ENCODE results near the gene CACNA1D.

Gene CACNA1D

DNA sequence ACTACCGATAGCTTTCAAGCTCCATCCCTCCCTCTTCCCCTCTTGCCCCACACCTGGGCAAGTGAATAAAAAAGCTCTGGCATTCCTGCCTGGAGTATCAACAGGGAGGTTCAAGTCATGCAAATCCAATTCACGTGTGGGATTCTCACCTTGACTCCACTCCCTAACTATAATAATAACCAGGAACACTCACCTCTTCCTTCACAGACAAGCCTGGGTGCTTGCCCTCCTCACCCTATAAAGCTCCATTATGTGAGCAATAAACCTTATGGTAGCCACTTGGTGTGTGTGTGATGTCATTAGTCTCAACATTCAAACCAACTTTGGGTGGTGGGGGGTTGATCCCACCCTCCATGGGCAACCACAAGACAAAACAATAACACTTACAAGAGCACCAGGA, 335.2 kb downstream of the CACNA1D start:
- no peak for DNase-seq

DNA sequence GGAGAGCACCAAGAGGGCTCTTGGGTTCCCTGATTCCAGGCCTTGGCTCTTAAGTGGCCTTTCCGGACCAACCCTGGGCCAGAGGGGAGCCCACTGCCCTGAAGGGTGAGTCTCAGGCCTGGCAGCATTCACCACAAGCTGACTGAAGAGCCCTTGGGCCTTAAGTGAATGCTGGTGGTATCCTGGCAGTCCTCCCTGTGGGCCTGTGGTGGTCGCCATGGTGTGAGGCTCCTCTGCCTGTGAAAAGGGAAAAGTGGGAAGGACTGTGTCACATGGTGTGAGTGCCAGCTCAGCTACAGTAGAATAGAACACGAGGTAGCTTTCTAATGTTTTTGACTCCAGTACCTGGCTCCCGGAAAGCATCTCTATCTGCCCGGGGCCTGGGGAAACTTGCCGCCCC, 336.5 kb downstream of the CACNA1D start:
- DNase-seq = no peak

DNA sequence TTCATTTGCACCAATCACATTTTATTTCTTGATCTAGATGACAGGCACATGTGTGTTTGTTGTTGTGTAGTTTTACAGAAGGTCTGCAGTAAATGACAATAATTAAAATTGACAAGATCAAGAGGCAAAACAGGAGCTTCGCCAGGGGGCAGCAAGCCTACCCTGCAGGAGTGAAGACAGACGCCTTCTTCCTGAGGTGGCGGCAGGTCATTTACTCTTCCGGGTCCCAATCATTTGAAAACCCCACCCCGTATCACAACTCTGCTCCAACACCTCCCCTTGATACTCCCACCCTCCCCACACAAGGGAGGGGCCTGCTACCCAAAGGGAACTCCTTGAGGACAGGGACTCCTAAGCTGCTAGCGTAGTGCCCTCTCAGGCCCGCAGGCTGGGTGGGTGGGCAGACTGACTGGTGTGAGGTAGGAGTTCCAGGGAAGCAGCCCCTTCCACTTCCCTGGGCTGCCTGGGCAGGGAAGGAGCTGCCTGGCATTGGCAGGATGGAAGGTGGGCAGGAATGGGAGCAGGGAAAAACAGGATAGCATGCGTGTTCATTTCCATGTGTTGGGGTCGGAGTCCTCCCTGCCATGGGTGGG, 338.7 kb downstream of the CACNA1D start:
- DNase-seq = no peak

DNA sequence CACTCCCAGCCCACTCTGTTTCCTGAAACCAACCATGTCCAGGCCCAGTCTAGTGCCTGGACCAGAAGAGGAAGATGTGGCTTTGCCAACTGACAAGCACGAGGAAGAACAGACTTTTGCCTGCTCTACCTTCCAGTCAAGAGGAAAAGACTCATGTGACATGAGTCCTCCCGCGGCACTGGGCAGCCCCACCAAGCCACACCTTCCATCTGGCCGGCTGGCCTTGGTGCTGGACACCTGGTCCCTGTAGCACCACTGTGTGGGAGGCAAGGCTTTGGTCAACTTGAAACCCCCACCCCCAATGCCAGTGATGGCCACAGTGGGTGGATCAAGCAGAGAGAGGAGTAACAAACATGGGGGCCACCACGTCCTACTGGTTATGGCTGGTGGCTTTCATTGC, 339.3 kb downstream of the CACNA1D start:
- no peak for DNase-seq

DNA sequence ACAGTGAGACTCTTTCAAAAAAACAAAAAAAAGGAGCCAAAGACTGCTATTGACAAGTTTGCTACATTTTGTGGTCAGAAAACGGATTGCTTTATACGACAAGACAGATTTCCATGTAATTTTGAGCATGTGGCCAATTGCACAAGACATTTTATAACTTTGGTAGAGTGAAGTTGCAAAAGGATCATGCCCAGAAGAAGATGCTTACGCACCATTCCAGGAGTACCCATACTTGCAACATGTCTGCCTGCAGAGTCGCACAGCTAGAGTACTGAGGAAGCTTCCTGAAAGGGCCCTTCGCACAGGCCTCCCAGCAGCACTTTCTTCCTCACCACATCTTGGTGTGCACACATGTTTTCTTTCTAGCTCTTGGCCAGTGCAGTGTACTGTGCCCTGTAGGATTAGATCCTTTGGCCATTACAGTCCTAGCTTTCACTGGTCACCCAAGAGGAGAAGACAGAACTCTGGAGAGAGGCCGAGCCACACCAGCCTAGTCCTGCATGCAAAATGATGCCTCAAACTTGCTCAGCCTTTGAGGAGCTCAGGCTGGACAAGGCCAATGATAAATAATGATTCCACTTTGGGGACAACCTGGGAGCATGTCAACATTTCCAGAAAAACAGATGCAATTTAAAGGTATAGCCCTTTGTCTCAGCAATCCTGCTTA, 340.2 kb downstream of the CACNA1D start:
- no peak for DNase-seq

DNA sequence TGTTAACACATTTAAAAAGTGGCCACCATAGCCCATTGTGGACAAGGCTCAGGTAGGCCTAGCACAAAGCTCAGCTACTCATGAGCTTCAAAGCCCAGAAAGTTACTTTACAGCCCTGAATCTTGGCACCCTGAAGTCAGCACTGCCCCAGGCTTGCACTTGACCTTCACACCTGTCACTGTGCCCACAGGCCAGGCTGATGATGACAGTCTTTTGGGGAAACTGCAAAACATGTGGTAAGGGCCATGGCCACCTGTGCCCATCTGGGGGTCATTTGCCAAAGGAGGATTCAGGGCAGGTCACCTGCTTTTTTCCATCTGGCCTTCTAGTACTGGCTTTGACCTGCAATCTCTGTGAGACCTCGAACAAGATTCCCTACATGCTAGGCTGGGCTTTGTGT, 340.8 kb downstream of the CACNA1D start:
- DNase-seq = no peak

DNA sequence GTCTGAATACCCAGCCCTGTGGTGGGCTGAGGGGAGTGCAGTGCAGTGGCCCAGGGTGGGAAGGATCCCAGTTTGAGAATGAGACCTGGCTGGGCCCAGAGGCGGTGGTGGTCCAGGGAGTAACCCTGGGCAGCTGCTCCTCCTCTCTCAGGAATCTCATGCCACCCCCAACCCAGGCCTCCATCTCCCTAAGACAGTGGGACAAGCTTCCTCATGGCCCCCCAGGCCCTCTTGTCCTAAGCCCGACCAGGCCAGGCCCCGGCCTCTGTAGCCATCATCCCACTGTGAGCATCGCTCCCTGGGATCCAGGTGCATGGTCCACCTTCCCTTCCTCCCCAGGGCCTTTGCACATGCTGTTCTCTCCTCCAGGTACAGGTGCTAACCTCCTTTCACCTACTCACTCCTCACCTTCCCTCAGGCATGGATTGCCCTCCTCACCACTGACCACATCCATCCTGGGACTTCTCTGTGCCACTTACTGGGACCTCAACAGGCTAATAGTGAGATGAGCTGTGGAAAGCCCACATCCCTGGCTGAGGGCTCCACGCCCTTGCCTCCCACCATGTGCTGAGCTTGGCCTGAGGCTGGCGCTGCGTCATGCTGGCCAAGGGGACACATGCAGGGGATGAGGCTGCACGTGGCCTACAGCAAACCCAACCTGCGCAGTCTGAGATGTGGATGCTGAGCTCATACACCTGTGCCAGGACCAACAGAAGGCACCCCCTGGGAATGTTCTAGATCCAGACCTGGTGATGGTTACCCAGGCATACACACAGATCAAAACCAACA, 341.9 kb downstream of the CACNA1D start:
- no peak for DNase-seq

DNA sequence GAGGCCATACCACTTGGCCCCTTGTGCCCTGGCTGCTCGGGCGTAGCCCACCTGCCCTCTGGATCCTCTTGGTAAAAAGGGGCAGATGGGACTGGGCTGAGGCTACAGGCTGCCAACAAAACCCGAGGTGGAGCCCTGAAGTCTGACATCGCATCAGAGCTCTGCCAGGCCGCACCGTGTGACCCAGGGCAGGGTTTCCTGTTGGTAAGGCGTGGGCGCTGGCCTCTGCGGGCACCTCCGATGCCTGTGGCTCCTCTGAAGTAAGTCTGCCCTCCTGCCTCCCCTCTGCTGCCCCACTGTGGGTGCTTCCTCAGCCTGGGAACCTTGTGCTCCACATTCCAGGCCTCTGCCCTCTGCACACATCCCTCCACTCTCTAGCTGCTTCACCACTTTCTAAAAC, 342.9 kb downstream of the CACNA1D start:
- no peak for DNase-seq

DNA sequence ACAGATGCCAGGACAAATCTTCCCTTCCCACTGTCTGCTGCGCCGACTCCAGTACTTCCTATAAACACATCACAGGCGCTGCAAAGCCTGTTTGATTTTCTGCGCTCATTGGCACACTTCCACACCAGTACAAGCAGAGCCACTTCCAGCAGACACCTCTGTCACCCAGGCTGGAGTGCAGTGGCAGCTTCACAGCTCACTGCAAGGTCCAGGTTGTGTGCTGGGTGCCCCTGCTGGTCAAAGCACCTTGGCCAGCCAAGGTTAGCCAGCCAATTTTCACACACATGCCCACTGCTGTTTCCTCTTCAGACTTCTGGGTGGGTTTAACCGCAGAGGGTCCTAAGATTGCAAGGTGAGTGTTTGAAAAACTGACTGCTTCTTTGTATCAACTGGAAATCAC, 346.9 kb downstream of the CACNA1D start:
- no peak for DNase-seq

DNA sequence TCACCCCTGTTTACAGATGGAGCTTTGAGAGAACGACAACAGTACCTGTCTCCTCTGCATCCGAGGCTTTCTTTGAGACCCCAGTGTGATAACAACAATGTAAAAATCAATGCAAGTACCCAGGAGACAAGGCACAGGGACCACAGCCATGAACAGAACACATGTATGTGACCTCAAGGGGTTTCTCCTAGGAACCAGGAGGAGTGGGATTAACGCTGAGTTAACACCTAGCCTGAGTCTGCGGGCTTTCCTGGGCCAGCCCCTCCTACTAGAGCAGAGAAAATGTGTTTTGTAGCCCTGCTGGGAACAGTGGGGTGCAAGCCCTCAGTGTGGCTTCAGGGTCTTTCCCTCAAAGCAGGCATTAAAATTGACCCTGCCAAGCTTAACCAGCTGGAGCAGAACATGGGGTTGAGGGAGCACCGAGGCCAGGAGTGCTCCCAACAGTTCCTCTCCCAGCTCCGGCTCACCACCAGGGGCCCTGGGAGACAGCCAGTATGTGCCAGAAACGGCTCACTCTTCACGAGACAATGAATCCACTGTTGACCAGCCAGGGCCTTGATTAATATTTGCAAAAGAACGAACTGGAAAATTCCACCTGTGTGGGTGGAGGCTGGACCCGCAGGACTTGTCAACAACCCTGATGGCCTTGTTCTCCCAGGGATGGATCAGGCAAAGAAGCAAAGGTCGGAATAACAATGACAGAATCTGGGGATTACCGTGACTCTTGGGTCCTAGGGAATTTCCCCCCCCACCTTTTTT, 348.2 kb downstream of the CACNA1D start:
- DNase-seq = no peak

DNA sequence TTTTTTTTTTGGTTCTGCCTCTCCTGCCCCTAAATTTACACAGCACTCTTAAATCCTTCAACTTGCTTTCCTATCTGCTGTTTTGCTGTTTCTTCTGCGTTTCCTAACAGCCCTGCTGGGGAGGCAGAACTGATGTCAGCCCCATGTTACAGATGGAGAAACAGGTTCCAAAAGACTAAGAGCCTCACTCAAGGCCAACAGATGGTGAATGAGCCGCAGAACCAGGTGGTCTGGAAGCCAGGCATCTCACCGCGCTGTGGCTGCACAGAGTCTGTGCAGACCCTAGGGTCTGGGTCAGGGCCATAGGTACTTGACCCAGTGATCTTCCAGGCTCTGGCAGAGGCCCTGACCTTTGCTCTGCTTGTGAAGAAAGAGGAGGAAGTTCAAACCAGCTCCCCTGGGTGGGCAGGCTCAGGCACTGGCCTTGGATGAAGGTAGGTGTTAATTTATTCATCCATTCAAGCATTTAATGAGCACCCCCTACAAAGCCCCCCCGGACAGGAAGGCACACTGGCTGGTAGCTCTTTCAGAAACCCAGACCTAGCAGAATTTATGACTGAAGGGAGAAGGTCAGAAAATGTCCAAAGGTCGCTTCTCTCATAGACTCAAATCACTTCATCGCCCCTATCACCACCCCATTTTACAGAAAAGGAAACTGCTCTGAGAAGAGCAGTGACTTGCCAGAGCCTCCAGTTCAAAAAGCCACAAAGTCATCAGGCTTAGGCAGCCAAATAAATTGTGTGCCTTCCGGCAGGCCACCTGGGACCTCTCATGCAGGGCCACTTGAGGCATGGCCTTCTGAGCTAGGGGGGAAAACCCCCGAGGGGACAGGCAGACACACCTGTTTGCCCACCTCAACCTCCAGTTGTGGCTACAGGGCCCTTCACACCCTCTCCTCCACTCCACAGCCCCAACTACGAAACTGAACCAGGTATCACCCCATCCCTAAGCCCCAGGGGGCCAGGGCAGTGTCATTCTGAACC, 349.1 kb downstream of the CACNA1D start:
- DNase-seq = no peak

DNA sequence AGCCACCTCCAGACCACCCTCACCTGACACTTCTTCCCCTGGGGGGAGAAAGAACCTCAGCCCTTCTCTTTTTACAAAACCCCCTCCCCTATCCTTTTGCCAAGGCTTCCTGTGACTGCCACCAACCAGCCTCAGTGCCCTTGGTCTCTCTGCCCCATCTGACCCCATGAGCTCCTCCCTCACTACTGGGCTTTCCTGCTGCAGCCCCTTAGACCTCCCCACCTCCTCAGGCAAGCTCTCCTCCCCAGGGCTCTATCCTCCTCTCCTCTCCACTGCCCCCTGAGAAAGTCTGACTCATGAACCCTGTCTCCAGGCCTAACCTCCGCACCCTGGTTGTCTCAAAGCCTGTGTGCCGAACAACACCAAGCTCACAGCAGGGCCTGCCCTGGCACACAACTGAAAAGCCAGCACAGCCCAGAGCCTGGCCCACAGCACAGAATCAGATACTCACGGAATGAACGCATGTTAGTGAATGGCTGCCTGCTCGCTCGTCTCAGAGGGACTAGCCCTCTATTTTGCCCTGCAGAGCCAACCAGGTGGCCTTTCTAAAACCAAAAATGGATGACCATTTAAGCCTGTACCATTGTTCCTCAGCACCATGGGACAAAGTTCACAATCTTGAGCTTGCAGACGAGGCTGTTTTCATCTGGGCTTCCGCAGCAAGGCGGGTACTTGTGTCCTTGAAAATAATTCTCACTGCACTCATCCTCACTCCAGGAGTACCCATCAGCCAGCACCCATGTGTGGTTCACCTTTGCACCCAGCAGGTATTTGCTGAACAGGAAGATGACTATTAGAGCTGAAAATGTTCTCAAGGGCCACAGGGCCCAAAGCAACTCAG, 350.1 kb downstream of the CACNA1D start:
- DNase-seq = no peak

DNA sequence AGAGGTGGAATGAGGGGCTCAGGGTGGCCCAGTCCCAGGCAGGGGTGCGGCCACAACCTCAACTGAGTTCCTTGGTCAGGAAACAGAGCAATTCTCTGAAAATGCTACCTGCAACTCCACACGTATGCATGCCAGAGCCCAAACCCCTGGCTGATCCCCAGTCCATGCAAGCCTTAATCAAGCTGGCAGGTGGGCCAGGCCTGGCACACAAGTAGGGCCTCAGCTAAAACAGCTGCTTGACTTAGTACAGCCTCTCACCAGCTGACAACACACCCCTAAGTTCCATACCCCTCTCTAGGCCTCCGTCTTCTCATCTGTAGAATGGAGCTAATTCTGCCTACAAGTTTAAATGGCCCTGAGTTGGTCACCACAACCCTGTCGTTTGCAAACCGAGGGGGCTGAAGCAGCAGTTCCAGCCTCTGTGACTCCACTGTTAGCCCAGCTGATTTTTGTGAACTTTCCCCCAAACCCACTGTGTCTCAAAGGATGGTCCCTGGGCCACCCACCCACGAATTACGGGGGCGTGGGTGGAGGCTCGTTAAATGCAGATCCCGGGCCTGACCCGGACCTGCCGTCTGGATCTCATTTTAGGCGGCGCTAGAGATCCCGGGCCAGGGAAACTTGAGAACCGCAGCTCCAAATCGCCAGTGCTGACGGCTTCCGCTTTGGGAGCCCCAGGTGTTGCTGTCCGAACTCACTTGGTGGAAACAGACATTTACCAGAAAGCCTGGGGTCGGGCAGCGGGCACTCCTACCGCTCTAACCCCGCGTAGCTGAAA, 350.9 kb downstream of the CACNA1D start:
- DNase-seq = peak; percentile 24

DNA sequence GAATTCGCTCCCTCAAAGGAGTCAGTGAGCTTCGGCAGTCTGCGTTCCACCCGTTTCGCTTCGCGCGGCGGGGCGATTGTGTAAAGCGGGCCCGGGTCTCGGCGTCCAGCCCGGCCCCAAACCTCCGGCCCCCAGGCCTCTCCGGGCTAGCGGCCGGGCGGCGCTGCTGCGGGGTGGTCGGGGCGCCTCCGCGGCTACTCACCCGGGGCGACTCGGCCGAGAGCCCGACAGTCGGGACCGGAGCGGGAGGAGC, 351.4 kb downstream of the CACNA1D start:
- DNase-seq = no peak

DNA sequence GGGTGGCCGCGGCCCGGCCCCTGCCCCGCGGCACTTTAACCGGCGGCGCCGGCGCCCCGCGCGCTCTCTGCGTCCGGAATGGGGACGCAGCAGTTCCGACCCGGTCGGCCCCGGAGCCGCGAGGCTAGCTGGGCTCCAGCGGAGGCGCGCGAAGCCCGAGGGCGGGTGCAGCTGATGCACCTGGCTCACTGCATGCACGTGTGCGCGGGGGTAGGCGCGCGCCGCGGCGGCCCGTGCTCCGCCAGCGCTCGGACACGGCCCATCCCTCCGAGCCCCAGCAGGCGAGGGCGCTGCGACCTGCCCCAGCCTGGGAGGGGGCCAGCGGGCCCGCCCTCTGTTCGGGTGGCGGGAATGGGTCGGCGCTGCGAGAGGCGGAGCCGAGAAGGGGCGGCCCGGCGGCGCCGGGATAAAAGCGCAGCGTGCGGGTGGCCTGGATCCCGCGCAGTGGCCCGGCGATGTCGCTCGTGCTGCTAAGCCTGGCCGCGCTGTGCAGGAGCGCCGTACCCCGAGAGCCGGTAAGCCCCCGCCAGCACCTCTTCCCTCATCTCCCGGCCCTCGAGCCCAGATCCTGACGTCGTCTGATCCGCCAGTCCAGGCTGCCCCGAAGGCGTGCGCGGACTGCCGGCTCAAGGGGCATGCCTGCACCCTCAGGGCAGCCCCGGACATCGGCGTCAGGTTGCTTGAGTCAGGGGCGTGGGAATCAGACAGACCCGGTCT, 351.9 kb downstream of the CACNA1D start, which contains the start of the genes CHDH and IL17RB:
TSS of gene CHDH (minus strand) at position 286 of the 717 bp plus-strand sequence. CDS start 22,411 bp downstream, outside the sequence.
TSS of gene IL17RB (plus strand) at position 435 of the 717 bp plus-strand sequence. CDS start at position 456, 21 bp downstream.
- peak; percentile 20 for DNase-seq

DNA sequence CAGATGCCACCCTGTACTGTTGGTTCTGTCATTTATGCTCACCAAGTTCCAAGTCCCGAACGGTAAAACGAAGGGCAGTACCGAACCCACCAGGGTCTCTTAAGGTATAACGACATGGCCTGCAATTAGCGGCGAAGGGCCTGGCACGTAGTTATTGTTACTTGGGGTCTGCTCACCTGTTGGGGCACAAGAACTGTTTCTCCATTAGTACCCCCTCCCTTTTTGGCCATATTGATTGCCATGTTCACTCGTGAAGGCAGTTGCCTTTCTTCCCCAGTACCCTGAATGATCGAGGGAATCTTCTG, 352.4 kb downstream of the CACNA1D start:
- no peak for DNase-seq

DNA sequence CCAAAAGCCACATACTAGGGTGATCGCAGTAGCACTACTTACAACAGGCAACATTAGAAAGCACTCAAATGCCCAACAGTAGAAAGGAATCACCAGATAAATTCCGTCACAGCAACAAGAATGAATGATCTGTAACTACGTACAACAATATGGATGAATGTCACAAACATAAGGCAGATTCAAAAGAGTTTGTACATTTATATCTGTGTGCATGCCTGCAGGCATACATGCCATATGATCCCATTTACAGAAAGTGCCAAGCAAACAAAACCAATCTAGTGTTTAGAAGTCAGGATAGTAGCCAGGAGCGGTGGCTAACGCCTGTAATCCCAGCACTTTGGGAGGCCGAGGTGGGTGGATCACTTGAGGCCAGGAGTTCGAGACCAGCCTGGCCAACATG, 355.5 kb downstream of the CACNA1D start:
- no peak for DNase-seq

DNA sequence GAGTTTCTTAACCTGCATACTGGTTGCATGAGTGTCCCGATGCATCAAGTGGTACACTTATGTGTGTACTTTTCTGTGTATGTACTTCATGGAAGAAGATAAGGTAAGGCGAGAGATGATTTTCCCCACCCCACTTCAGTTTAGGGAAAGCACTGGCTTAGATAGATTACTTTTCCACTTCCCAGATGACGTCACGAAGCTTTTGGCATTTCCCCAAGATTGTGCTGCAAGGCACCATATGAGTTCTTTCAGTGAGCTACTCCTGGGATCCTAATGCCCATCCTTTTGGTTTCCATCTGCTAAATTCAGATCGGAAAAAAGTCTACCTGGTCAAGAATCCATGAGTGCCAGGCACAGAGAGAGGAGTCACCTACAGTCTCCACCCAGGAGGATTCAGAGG, 356.5 kb downstream of the CACNA1D start:
- peak; percentile 31 for DNase-seq

DNA sequence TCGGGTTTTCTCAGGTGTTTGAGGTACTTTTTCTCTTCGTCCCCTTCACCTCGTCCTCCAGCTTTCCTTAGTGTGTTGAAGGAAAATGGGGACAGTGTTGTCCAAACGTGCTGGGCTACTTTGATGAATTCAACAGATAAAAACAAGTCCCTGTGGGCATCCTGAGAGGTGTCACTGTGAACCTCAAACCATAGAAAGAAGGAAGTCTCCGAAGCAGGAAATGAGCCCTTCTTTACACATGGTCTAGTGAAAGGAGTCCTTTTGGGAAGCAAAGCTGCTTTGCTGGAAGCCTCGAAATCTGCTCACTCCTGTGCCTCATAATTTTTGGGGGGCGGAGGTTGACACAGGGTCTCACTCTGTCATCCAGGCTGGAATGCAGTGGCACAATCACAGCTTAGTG, 362.6 kb downstream of the CACNA1D start:
- no peak for DNase-seq

Data from fibroblast of skin of scalp (primary cell).